H1 (cell line): ENCODE results near the gene PUS3. TPM values are rescaled to one million over a fixed set of nuclear protein-coding genes. Genes with fewer than 3 reads are reported as not detected.
A peak's percentile ranks its signal among the peaks of the same experiment; 100 is the strongest.

Experiments used
- CTCF ChIA-PET: fragments of 300-600 bp; sonication (Branson Sonifier 250); formaldehyde crosslinking; loops from one replicate; lab custom pipeline; 2021; ENCODE audit not compliant: partially characterized antibody; lab: Charles Lee
- POLR2A ChIA-PET: fragments of 300-600 bp; sonication (Branson Sonifier 250); formaldehyde crosslinking; loops from one replicate; lab custom pipeline; 2021; ENCODE audit warnings: inconsistent platforms; ENCODE audit not compliant: partially characterized antibody; lab: Charles Lee
- DNase-seq, 2 experiments: peaks; one replicate each; pipeline versions ENCODE4 v3.0.0 to v3.0.0-alpha.2; 2010 to 2022; ENCODE audit warnings: low spot score in 2 of 2, low read depth in 1 of 2, mixed read lengths in 1 of 2
- FAIRE-seq: peaks from 2 replicates; lab custom pipeline; 2011; peaks lifted over from hg19 to GRCh38; lab: Jason Lieb, UNC
- H2AFZ ChIP-seq: 2 replicates; pipeline ENCODE4 v1.8.1; 2012; ENCODE audit warnings: low read length, inconsistent platforms
- H2AK5ac ChIP-seq: 2 replicates; pipeline ENCODE4 v1.6.1; 2013; ENCODE audit warnings: low read depth, low read length
- H2BK120ac ChIP-seq: replicated peaks from 2 replicates; pipeline ENCODE3; 2013; ENCODE audit warnings: low read depth, low read length, inconsistent platforms
- H2BK12ac ChIP-seq: 2 replicates; pipeline ENCODE4 v1.6.1; 2013; ENCODE audit warnings: low read depth, low read length
- H2BK15ac ChIP-seq: 2 replicates; pipeline ENCODE4 v1.6.1; 2013; ENCODE audit warnings: low read length
- H2BK20ac ChIP-seq: 2 replicates; pipeline ENCODE4 v1.6.1; 2013; ENCODE audit warnings: low read length
- H2BK5ac ChIP-seq: 2 replicates; pipeline ENCODE4 v1.6.1; 2013; ENCODE audit warnings: low read depth, low read length
- H3K14ac ChIP-seq: 2 replicates; pipeline ENCODE4 v1.6.1; 2013; ENCODE audit warnings: inconsistent platforms; ENCODE audit not compliant: insufficient read length
- H3K18ac ChIP-seq: 2 replicates; pipeline ENCODE4 v1.6.1; 2013; ENCODE audit warnings: low read length; ENCODE audit errors: extremely low read depth
- H3K23ac ChIP-seq: 2 replicates; pipeline ENCODE4 v1.6.1; 2013; ENCODE audit warnings: inconsistent platforms; ENCODE audit not compliant: insufficient read length
- H3K23me2 ChIP-seq: 2 replicates; pipeline ENCODE4 v1.6.1; 2013; ENCODE audit warnings: low read depth, low read length
- H3K27ac ChIP-seq: 2 replicates; pipeline ENCODE4 v1.6.1; 2011; ENCODE audit warnings: low read depth, low read length, inconsistent platforms
- H3K27me3 ChIP-seq, 4 experiments: replicated peaks in 1 of 4; 1 replicate in 1 of 4; 2 replicates in 3 of 4; pipeline versions ENCODE4 v1.6.1 to v1.8.1; 2011 to 2013; ENCODE audit warnings: low read length in 3 of 4, mild to moderate bottlenecking in 3 of 4, inconsistent platforms in 2 of 4, mixed read lengths in 2 of 4, moderate library complexity in 1 of 4; ENCODE audit not compliant: control insufficient read depth in 3 of 4, insufficient read depth in 3 of 4; ENCODE audit errors: extremely low read depth in 1 of 4
- H3K36me3 ChIP-seq, 4 experiments: 2 replicates each; pipeline versions ENCODE4 v1.6.1 to v1.8.1; 2011 to 2013; ENCODE audit warnings: mild to moderate bottlenecking in 4 of 4, low read length in 3 of 4, moderate library complexity in 2 of 4, control low read depth in 1 of 4, inconsistent platforms in 1 of 4; ENCODE audit not compliant: insufficient read depth in 4 of 4, control insufficient read depth in 2 of 4
- H3K4ac ChIP-seq: replicated peaks from 2 replicates; pipeline ENCODE3; 2013; ENCODE audit warnings: low read length, low read depth, mixed read lengths, inconsistent platforms; ENCODE audit not compliant: insufficient read length
- H3K4me1 ChIP-seq, 4 experiments: replicated peaks in 1 of 4; 1 replicate in 1 of 4; 2 replicates in 3 of 4; pipeline versions ENCODE4 v1.6.1 to v1.8.1; 2011 to 2013; ENCODE audit warnings: low read length in 3 of 4, inconsistent platforms in 2 of 4, mixed read lengths in 1 of 4; ENCODE audit not compliant: insufficient read depth in 4 of 4, control insufficient read depth in 3 of 4
- H3K4me2 ChIP-seq, 2 experiments: 2 replicates each; pipeline versions ENCODE4 v1.6.1 to v1.8.1; 2011 to 2013; ENCODE audit warnings: low read depth in 2 of 2, low read length in 2 of 2, control low read depth in 1 of 2, inconsistent platforms in 1 of 2, mild to moderate bottlenecking in 1 of 2; ENCODE audit not compliant: insufficient read depth in 1 of 2
- H3K4me3 ChIP-seq, 4 experiments: fragments of 200-600, 300-600 bp in 1 of 4; sonication (generic), shearing (Covaris generic), sonication (Bioruptor Twin) in 1 of 4; 2 replicates each; pipeline versions ENCODE4 v1.5.1 to v1.8.1; 2011 to 2016; ENCODE audit warnings: low read length in 4 of 4, low read depth in 3 of 4, control low read depth in 2 of 4, inconsistent platforms in 2 of 4, mild to moderate bottlenecking in 2 of 4, mixed read lengths in 1 of 4, moderate library complexity in 1 of 4; ENCODE audit not compliant: insufficient read depth in 2 of 4; ENCODE audit errors: extremely low read depth in 1 of 4
- H3K56ac ChIP-seq: replicated peaks from 2 replicates; pipeline ENCODE3; 2013; ENCODE audit warnings: low read depth, mild to moderate bottlenecking, mixed read lengths, low read length, inconsistent platforms; ENCODE audit not compliant: insufficient read length
- H3K79me1 ChIP-seq: 2 replicates; pipeline ENCODE4 v1.6.1; 2013; ENCODE audit warnings: low read depth, low read length, control low read depth
- H3K79me2 ChIP-seq, 2 experiments: 2 replicates each; pipeline versions ENCODE4 v1.6.1 to v1.8.1; 2012 to 2013; ENCODE audit warnings: low read length in 2 of 2, mild to moderate bottlenecking in 2 of 2, inconsistent platforms in 1 of 2; ENCODE audit not compliant: insufficient read depth in 2 of 2, control insufficient read depth in 1 of 2
- H3K9ac ChIP-seq, 4 experiments: replicated peaks in 1 of 4; 1 replicate in 1 of 4; 2 replicates in 3 of 4; pipeline versions ENCODE4 v1.6.1 to v1.8.1; 2011 to 2013; ENCODE audit warnings: low read depth in 3 of 4, low read length in 3 of 4, control low read depth in 2 of 4, mild to moderate bottlenecking in 2 of 4, moderate library complexity in 2 of 4, inconsistent platforms in 1 of 4; ENCODE audit errors: extremely low read depth in 1 of 4
- H3K9me3 ChIP-seq, 2 experiments: 2 replicates each; pipeline versions ENCODE4 v1.6.1 to v1.8.1; 2012 to 2013; ENCODE audit warnings: mild to moderate bottlenecking in 2 of 2, moderate library complexity in 2 of 2, control low read depth in 1 of 2, inconsistent platforms in 1 of 2, low read depth in 1 of 2, low read length in 1 of 2, mixed read lengths in 1 of 2; ENCODE audit not compliant: insufficient read depth in 2 of 2
- H4K20me1 ChIP-seq, 2 experiments: replicated peaks in 1 of 2; 2 replicates each; pipeline versions ENCODE3 to v1.8.1; 2011 to 2013; ENCODE audit warnings: inconsistent platforms in 2 of 2, low read length in 2 of 2, mild to moderate bottlenecking in 1 of 2; ENCODE audit not compliant: insufficient read depth in 2 of 2, control insufficient read depth in 1 of 2
- H4K5ac ChIP-seq: 2 replicates; pipeline ENCODE4 v1.6.1; 2013; ENCODE audit warnings: low read length, low read depth, mixed read lengths, inconsistent platforms; ENCODE audit not compliant: insufficient read length
- H4K8ac ChIP-seq: 2 replicates; pipeline ENCODE4 v1.8.0; 2013; ENCODE audit warnings: mild to moderate bottlenecking, moderate library complexity, low read length, inconsistent platforms; ENCODE audit not compliant: insufficient read depth; ENCODE audit errors: extremely low read depth
- H4K91ac ChIP-seq: replicated peaks from 2 replicates; pipeline ENCODE3; 2013; ENCODE audit warnings: low read length, mixed read lengths, inconsistent platforms; ENCODE audit not compliant: insufficient read length
- CHD2 ChIP-seq: IDR thresholded peaks from 2 replicates; pipeline ENCODE4 v1.6.1; 2012; ENCODE audit warnings: low read length, improper control_type of control experiment
- HDAC6 ChIP-seq: IDR thresholded peaks from one replicate; pipeline ENCODE4 v1.7.1; 2012; ENCODE audit warnings: low read depth, mild to moderate bottlenecking, inconsistent platforms, low read length, moderate library complexity
- NRF1 ChIP-seq: IDR thresholded peaks from 2 replicates; pipeline ENCODE4 v1.6.1; 2011; ENCODE audit warnings: mild to moderate bottlenecking, low read depth, low read length, improper control_type of control experiment
- PHF8 ChIP-seq: fragments of 200-600 bp; sonication (generic); conservative IDR thresholded peaks from 2 replicates; pipeline ENCODE4 v1.7.1; 2012; ENCODE audit warnings: low read depth, mild to moderate bottlenecking, inconsistent platforms, low read length, moderate library complexity
- SIN3A ChIP-seq, 2 experiments: IDR thresholded peaks in 1 of 2; conservative IDR thresholded peaks in 1 of 2; 2 replicates each; pipeline ENCODE4 v1.6.1; 2011 to 2012; ENCODE audit warnings: low read length in 2 of 2, improper control_type of control experiment in 1 of 2, low read depth in 1 of 2, mild to moderate bottlenecking in 1 of 2
- SIRT6 ChIP-seq: IDR thresholded peaks from one replicate; pipeline ENCODE4 v1.7.1; 2012; ENCODE audit warnings: low read length, inconsistent platforms
- TAF1 ChIP-seq: IDR thresholded peaks from 2 replicates; pipeline ENCODE4 v1.6.1; 2011; ENCODE audit warnings: mild to moderate bottlenecking, low read depth, low read length
- TBP ChIP-seq: IDR thresholded peaks from 2 replicates; pipeline ENCODE4 v1.6.1; 2011; ENCODE audit warnings: low read depth, low read length, improper control_type of control experiment
- WGBS, 2 experiments: shearing (Covaris generic) in 1 of 2; methylation state at CpG; one replicate each; pipeline versions ENCODE4 v1.1.6 to v1.1.7; 2013 to 2015; ENCODE audit warnings: low lambda C conversion rate in 2 of 2, mixed read lengths in 2 of 2, inconsistent platforms in 1 of 2, low coverage in 1 of 2, missing lambda C conversion rate in 1 of 2; ENCODE audit not compliant: insufficient replicate concordance in 2 of 2, insufficient coverage in 1 of 2, insufficient read length in 1 of 2; ENCODE audit errors: extremely low coverage in 1 of 2, missing lambda C conversion rate in 1 of 2; 5-methylcytosine and 5-hydroxymethylcytosine counted together
- polyA plus RNA-seq, 7 experiments: library from polyadenylated mRNA; depleted of rRNA in 3 of 7; stranded (reverse) in 5 of 7; unstranded in 2 of 7; fragments of >200 nt in 5 of 7; fragments of 200-250 nt in 2 of 7; gene quantifications; 1 replicate in 5 of 7; 2 replicates in 1 of 7; 4 replicates in 1 of 7; pipeline versions ENCODE4 v1.2.1 to v1.2.3, GENCODE V29; 2011 to 2013; ENCODE audit warnings: missing spikeins in 2 of 7, mixed read lengths in 2 of 7
- total RNA-seq: library from RNA; stranded (reverse); fragmentation: NEBNext Ultra II Directional; extraction: Animal tissue kit (Norgen Biotek cat#: 25700); gene quantifications from 2 replicates; pipeline ENCODE4 v1.2.1, GENCODE V29; 2021
- TF ChIP-seq, protein P1 (sequence below): IDR thresholded peaks from 2 replicates; pipeline ENCODE4 v1.6.1; 2012; ENCODE audit warnings: low read length, inconsistent platforms

The PUS3 gene
- total and polyA plus RNA-seq, 2 of the 8 experiments (the other 6 are each of a cell fraction or from before 2014, with no cell fraction given), result 8.7 to 22.6 TPM

- ChIA-PET CTCF (interaction anchor here (0.6 to 8.2 kb wide), 39 partner anchors 8 to 270 kb away, joined by 3 to 76 read pairs (median 4); partner anchors contain the start of genes CDON, FAM118B and RPUSD4), POLR2A (interaction anchor here (1.1 to 1.7 kb wide), 3 partner anchors 9 to 327 kb away, joined by 4 read pairs; partner anchors contain the start of genes FOXRED1 and SRPRA)
- peak overlapping the region; percentile 96; the same call in 1 of the 2 replicates for H2BK15ac ChIP-seq
- no peak overlapping the region for H3K4me3 ChIP-seq
- DNase-seq (peak; percentile 64 to 91), FAIRE-seq (peak; percentile 88)
- no peaks in the 10 kb centered on the region for H3K79me2 ChIP-seq
- H4K5ac ChIP-seq, result peak overlapping the region; percentile 38
- no peaks in the 10 kb centered on the region for H3K23me2 ChIP-seq
- H3K9me3 ChIP-seq, result no peaks in the 10 kb centered on the region
- WGBS, 2 experiments, result 38% methylated on average over 20 of the region's 20 CpGs; no CpG with 5 or more reads in 1 of the 2 experiments
- no peak overlapping the region for H3K56ac ChIP-seq
- peak overlapping the region; percentile 99 for H2AFZ ChIP-seq
- no peaks in the 10 kb centered on the region for H3K27me3 ChIP-seq
- no peak overlapping the region for H3K4ac ChIP-seq
- peak overlapping the region; percentile 5 to 44 for H3K4me2 ChIP-seq
- no peak overlapping the region for H3K27ac ChIP-seq
- H3K79me1 ChIP-seq, result no peaks in the 10 kb centered on the region
- H3K23ac ChIP-seq, result no peak overlapping the region
- H4K91ac ChIP-seq, result peak overlapping the region; percentile 97
- H2BK20ac ChIP-seq, result peak overlapping the region; percentile 2
- no peak overlapping the region for H3K14ac ChIP-seq
- H4K8ac ChIP-seq, result peak overlapping the region; percentile 92; the same call in 1 of the 2 replicates
- no peaks in the 10 kb centered on the region for H4K20me1 ChIP-seq
- H2AK5ac ChIP-seq, result no peak overlapping the region
- H3K4me1 ChIP-seq, result peaks cover 7 to 11% (median 9%) of the 10 kb centered on the region in 4 experiments
- H3K18ac ChIP-seq, result peak overlapping the region; percentile 95
- peak overlapping the region; percentile 84; the same call in 1 of the 2 replicates for H2BK5ac ChIP-seq
- peak overlapping the region in 1 of 4 experiments; percentile 4; a peak in 1 of 7 replicates for H3K9ac ChIP-seq
- H2BK120ac ChIP-seq, result peak overlapping the region; percentile 51
- H3K36me3 ChIP-seq, result no peaks in the 10 kb centered on the region
- peak overlapping the region; percentile 78 for H2BK12ac ChIP-seq
- TF ChIP-seq CHD2, result no peak
- no peak for TF ChIP-seq PHF8
- no peak for TF ChIP-seq NRF1
- no peak for TF ChIP-seq SIN3A (conservative IDR thresholded peaks at IDR 0.05 in 1 of 2, IDR thresholded peaks at IDR 0.05 in 1 of 2; ENCODE audit: low read depth in 1 of 2, low read length in 2 of 2)
- TF ChIP-seq HDAC6, result no peak
- TF ChIP-seq TBP, result peak; percentile 31; the same call in 1 of the 2 replicates
- TF ChIP-seq, protein P1, sequence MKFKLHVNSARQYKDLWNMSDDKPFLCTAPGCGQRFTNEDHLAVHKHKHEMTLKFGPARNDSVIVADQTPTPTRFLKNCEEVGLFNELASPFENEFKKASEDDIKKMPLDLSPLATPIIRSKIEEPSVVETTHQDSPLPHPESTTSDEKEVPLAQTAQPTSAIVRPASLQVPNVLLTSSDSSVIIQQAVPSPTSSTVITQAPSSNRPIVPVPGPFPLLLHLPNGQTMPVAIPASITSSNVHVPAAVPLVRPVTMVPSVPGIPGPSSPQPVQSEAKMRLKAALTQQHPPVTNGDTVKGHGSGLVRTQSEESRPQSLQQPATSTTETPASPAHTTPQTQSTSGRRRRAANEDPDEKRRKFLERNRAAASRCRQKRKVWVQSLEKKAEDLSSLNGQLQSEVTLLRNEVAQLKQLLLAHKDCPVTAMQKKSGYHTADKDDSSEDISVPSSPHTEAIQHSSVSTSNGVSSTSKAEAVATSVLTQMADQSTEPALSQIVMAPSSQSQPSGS, result no peak
- peak; percentile 57 for TF ChIP-seq TAF1
- no peak for TF ChIP-seq SIRT6
These were observed 38.9 kb upstream of the PUS3 start for GRCh38 chr11:125941619-125942611.
